ENCODE measurements around the gene RNF121. TPM values are rescaled to one million over a fixed set of nuclear protein-coding genes. Genes with fewer than 3 reads are reported as not detected.

Gene RNF121
- total RNA-seq, 2 experiments from 2014 or later, result 24.6 to 28.1 TPM

GRCh38 chr11:72041364-72042063 is 112.7 kb downstream of the RNF121 start:
- Histone ChIP-seq H4K20me1 (ENCODE audit: insufficient read depth, low read length) (peaks cover 33% of the 10 kb centered on the region), H3K4me3 (ENCODE audit: low read depth, low read length, poor library complexity, severe bottlenecking) (peak overlapping the region; percentile 66), H3K4me1 (ENCODE audit: insufficient read depth, low read length, poor library complexity, severe bottlenecking) (peaks cover 66% of the 10 kb centered on the region), H3K36me3 (ENCODE audit: insufficient read depth, low read length) (peaks cover under 1% of the 10 kb centered on the region; the same call in 1 of the 2 replicates), H3K9me3 (ENCODE audit: low read length) (no peaks in the 10 kb centered on the region), H3K4me2 (ENCODE audit: low read length) (peak overlapping the region; percentile 90), H3K27ac (ENCODE audit: low read depth, low read length, poor library complexity, severe bottlenecking) (peak overlapping the region; percentile 52), H3K9me2 (ENCODE audit: insufficient read depth, low read length) (no peaks in the 10 kb centered on the region), H2AFZ (ENCODE audit: low read length) (no peak overlapping the region), H3K79me2 (ENCODE audit: insufficient read depth, low read depth, low read length) (peaks cover 46% of the 10 kb centered on the region; the same call in 1 of the 2 replicates)
- ChIA-PET CTCF (ENCODE audit: unreplicated experiment) (no interaction called here), POLR2A (interaction anchor here (2.3 kb wide), 1 partner anchor 38 kb away, joined by 9 read pairs; the partner anchor contains the start of gene NUMA1)
- peak; percentile 27 for DNase-seq (ENCODE audit: low spot score)
- intact Hi-C loops (cut with micrococcal nuclease; ENCODE audit: unreplicated experiment), result no loop called here
- no TSS peak for BruUV-seq (replicated peaks)
- TF ChIP-seq, protein P1, sequence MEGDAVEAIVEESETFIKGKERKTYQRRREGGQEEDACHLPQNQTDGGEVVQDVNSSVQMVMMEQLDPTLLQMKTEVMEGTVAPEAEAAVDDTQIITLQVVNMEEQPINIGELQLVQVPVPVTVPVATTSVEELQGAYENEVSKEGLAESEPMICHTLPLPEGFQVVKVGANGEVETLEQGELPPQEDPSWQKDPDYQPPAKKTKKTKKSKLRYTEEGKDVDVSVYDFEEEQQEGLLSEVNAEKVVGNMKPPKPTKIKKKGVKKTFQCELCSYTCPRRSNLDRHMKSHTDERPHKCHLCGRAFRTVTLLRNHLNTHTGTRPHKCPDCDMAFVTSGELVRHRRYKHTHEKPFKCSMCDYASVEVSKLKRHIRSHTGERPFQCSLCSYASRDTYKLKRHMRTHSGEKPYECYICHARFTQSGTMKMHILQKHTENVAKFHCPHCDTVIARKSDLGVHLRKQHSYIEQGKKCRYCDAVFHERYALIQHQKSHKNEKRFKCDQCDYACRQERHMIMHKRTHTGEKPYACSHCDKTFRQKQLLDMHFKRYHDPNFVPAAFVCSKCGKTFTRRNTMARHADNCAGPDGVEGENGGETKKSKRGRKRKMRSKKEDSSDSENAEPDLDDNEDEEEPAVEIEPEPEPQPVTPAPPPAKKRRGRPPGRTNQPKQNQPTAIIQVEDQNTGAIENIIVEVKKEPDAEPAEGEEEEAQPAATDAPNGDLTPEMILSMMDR (conservative IDR thresholded peaks at IDR 0.05; ENCODE audit: low read length), result no peak
- TF ChIP-seq EZH2phosphoT487 (IDR thresholded peaks at IDR 0.05; ENCODE audit: borderline replicate concordance, low read depth, low read length), result no peak

DNA sequence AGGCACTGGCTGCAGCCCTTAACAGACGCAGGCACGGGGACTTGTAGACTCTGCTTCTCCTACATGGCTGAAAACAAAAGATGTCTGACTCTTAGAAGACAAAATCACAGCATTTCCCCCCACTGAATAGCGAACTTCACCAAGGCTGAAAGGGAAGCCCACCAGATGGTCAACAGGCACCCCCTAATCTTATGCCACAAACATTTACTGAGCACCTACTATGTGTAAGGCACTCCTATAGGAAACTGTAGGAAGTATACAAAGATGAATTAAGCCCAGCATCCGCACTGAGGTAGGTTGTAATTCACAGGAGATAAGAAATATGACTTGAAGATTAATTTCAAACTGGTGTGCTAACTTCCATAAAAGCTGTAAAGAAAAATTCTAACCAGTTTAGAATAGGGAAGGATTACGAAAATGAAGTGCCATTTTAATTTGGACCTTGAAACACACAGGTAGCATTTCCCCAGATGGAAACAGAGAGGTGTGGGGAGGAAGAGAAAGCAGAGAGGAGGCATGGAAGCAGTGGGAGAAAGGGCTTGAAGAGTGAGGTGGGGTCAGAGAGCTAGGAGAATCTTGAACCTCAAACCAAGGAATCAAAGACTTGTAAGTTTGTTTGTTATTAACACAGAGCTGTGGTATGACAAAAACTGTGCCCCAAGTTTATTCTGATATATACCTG is 113.4 kb downstream of the RNF121 start:
- Histone ChIP-seq H3K4me2 (ENCODE audit: low read length) (peak overlapping the region; percentile 90), H3K9me3 (ENCODE audit: low read length) (no peaks in the 10 kb centered on the region), H3K27ac (ENCODE audit: low read depth, low read length, poor library complexity, severe bottlenecking) (no peak overlapping the region), H3K9me2 (ENCODE audit: insufficient read depth, low read length) (no peaks in the 10 kb centered on the region), H3K4me1 (ENCODE audit: insufficient read depth, low read length, poor library complexity, severe bottlenecking) (peaks cover 59% of the 10 kb centered on the region), H3K79me2 (ENCODE audit: insufficient read depth, low read depth, low read length) (peaks cover 39% of the 10 kb centered on the region; the same call in 1 of the 2 replicates), H4K20me1 (ENCODE audit: insufficient read depth, low read length) (peaks cover 28% of the 10 kb centered on the region), H3K36me3 (ENCODE audit: insufficient read depth, low read length) (peaks cover 3% of the 10 kb centered on the region; the same call in 1 of the 2 replicates), H3K4me3 (ENCODE audit: low read depth, low read length, poor library complexity, severe bottlenecking) (peak overlapping the region; percentile 66), H2AFZ (ENCODE audit: low read length) (no peak overlapping the region)
- no peak for DNase-seq (ENCODE audit: low spot score)
- intact Hi-C loops (cut with micrococcal nuclease; ENCODE audit: unreplicated experiment), result no loop called here
- TF ChIP-seq, protein P1 (conservative IDR thresholded peaks at IDR 0.05; ENCODE audit: low read length), result no peak
- no peak for TF ChIP-seq EZH2phosphoT487 (IDR thresholded peaks at IDR 0.05; ENCODE audit: borderline replicate concordance, low read depth, low read length)
- ChIA-PET CTCF (ENCODE audit: unreplicated experiment) (interaction anchor here (0.7 to 1.0 kb wide), 2 partner anchors 15 to 19 kb away, joined by 3 to 4 read pairs; no protein-coding TSS in a partner anchor), POLR2A (interaction anchor here (1.2 to 2.3 kb wide), 2 partner anchors 25 to 37 kb away, joined by 3 to 9 read pairs; partner anchors contain the start of gene NUMA1)
- no TSS peak for BruUV-seq (replicated peaks)
